GM21528 (cell line): ENCODE measurements around the gene SLC25A13.
"Not testable (repeated sequence)": the region's sequence is repeated elsewhere in the genome, so short reads cannot be mapped to it uniquely, and the experiment has no call there.

Experiments used
- ATAC-seq: cut with Tn5 transposase; IDR thresholded peaks from one replicate; pipeline ENCODE4 v1.9.1; 2021; ENCODE audit warnings: mild to moderate bottlenecking, moderate library complexity; ENCODE audit not compliant: unreplicated experiment, low FRiP score

Gene SLC25A13

GRCh38 chr7:96173781-96174180 lies 148.1 kb downstream of the SLC25A13 start:
- ATAC-seq, result no peak

- ATAC-seq, result no peak
Observed at GRCh38 chr7:96169439-96169838, 152.5 kb downstream of the SLC25A13 start.

GRCh38 chr7:96167424-96167823 lies 154.5 kb downstream of the SLC25A13 start:
- ATAC-seq, result no peak

- no peak for ATAC-seq
Observed at GRCh38 chr7:96161897-96162296, 160.0 kb downstream of the SLC25A13 start.

GRCh38 chr7:96157856-96158255 lies 164.0 kb downstream of the SLC25A13 start:
- ATAC-seq, result no peak

GRCh38 chr7:96154506-96154905 lies 167.4 kb downstream of the SLC25A13 start:
- not testable (repeated sequence) for ATAC-seq

- no peak for ATAC-seq
Observed at GRCh38 chr7:96152706-96153105, 169.2 kb downstream of the SLC25A13 start.

GRCh38 chr7:96151889-96152288 lies 170.0 kb downstream of the SLC25A13 start:
- ATAC-seq, result no peak

- ATAC-seq, result no peak
Observed at GRCh38 chr7:96144260-96144526, 177.7 kb downstream of the SLC25A13 start.

GRCh38 chr7:96143495-96144259 lies 178.2 kb downstream of the SLC25A13 start:
- no peak for ATAC-seq

- ATAC-seq, result no peak
Observed at GRCh38 chr7:96136600-96137239, 185.2 kb downstream of the SLC25A13 start.

- no peak for ATAC-seq
Observed at GRCh38 chr7:96135241-96135640, 186.7 kb downstream of the SLC25A13 start.

- no peak for ATAC-seq
Observed at GRCh38 chr7:96131525-96131924, 190.4 kb downstream of the SLC25A13 start.

- ATAC-seq, result no peak
Observed at GRCh38 chr7:96127746-96128145, 194.2 kb downstream of the SLC25A13 start.

GRCh38 chr7:96126382-96126781 lies 195.5 kb downstream of the SLC25A13 start:
- no peak for ATAC-seq

GRCh38 chr7:96122746-96123145 lies 199.2 kb downstream of the SLC25A13 start:
- no peak for ATAC-seq

- ATAC-seq, result no peak
Observed at GRCh38 chr7:96121752-96122151, 200.1 kb downstream of the SLC25A13 start.

- no peak for ATAC-seq
Observed at GRCh38 chr7:96120445-96121225, 201.3 kb downstream of the SLC25A13 start.

GRCh38 chr7:96118449-96119001 lies 203.4 kb downstream of the SLC25A13 start:
- ATAC-seq, result no peak

- no peak for ATAC-seq
Observed at GRCh38 chr7:96116173-96116572, 205.7 kb downstream of the SLC25A13 start.

- no peak for ATAC-seq
Observed at GRCh38 chr7:96114190-96114589, 207.7 kb downstream of the SLC25A13 start.
